Measurements from ENCODE around the gene PUSL1.

The PUSL1 gene

DNA sequence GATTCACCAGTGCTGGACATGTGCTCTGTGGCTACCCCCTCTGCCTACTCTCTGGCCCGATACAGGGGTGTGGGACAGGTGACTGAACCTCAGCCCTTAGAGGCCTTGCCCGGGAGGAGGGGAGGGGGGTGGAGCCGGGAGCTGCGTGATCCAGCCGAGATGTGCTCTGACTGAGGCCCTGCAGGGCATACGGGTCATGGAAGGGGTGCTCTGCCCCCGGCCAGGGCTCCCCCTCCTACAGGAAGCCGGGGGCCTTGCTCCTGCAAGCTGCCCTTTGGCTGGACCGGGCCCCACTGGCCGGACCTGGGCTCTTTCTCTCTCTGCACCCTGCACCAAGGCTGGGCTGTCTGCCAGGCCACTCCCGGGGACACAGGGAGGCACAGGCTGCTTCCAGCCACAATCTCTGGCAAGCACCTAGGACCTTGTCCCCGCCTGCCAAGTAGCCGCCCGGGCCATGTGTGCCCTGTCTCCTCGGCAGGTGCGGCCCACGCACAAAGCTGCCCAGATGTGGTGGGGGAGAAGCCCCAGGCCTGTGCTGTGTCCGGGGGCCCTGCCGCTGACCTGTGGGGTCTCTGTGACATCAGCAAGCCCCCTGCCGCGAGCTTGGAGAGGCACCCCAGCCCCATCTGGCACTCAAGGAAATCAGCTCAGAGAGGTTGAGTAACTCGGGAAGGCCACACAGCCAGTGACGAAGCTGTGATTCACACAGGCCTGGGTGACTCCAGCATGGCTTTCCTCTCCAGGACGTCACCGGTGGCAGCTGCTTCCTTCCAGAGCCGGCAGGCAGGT is 26.7 kb upstream of the PUSL1 start:
- Histone ChIP-seq H3K4me3 (ENCODE audit: low read depth, low read length) (no peak overlapping the region), H3K36me3 (replicated peaks) (no peaks in the 10 kb centered on the region), H3K27me3 (replicated peaks) (no peaks in the 10 kb centered on the region), H3K27ac (no peak overlapping the region)
- TF ChIP-seq, protein P1, sequence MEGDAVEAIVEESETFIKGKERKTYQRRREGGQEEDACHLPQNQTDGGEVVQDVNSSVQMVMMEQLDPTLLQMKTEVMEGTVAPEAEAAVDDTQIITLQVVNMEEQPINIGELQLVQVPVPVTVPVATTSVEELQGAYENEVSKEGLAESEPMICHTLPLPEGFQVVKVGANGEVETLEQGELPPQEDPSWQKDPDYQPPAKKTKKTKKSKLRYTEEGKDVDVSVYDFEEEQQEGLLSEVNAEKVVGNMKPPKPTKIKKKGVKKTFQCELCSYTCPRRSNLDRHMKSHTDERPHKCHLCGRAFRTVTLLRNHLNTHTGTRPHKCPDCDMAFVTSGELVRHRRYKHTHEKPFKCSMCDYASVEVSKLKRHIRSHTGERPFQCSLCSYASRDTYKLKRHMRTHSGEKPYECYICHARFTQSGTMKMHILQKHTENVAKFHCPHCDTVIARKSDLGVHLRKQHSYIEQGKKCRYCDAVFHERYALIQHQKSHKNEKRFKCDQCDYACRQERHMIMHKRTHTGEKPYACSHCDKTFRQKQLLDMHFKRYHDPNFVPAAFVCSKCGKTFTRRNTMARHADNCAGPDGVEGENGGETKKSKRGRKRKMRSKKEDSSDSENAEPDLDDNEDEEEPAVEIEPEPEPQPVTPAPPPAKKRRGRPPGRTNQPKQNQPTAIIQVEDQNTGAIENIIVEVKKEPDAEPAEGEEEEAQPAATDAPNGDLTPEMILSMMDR (IDR thresholded peaks at IDR 0.05; ENCODE audit: low read depth, low read length, missing control alignments) = no peak
- DNase-seq = peak; percentile 57
- in situ Hi-C loops (cut with HindIII; ENCODE audit: low pct_ligation_motif_present, low sequenced_read_pairs) = no loop called here

DNA sequence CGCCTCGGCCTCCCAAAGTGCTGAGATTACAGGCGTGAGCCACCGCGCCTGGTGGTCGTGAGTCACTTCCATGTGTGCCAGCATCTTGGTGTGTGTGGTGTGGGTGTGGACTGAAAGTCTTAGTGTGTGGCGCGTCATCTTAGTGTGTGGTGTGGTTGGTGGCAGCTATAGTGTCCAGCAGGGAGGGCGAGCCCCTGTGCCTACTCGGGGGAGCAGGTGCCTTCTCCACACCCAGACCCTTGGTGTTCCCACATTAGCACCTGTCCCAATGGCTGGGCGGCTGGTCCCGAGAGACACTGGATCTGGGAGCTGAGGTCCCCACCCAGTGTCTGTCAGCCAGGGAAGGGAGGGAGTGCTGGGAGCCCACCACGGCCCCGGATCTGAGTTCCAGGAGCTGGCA is 25.4 kb upstream of the PUSL1 start:
- H3K4me3 ChIP-seq (ENCODE audit: low read depth, low read length) = no peak overlapping the region
- no peaks in the 10 kb centered on the region for H3K27me3 ChIP-seq (replicated peaks)
- TF ChIP-seq, protein P1 (IDR thresholded peaks at IDR 0.05; ENCODE audit: low read depth, low read length, missing control alignments) = no peak
- in situ Hi-C loops (cut with HindIII; ENCODE audit: low pct_ligation_motif_present, low sequenced_read_pairs) = no loop called here
- DNase-seq = peak; percentile 37
- H3K36me3 ChIP-seq (replicated peaks) = no peaks in the 10 kb centered on the region
- no peak overlapping the region for H3K27ac ChIP-seq

- no peaks in the 10 kb centered on the region for H3K36me3 ChIP-seq (replicated peaks)
- in situ Hi-C loops (cut with HindIII; ENCODE audit: low pct_ligation_motif_present, low sequenced_read_pairs) = no loop called here
- DNase-seq = no peak
- H3K27ac ChIP-seq = no peak overlapping the region
- TF ChIP-seq, protein P1 (IDR thresholded peaks at IDR 0.05; ENCODE audit: low read depth, low read length, missing control alignments) = peak; percentile 15
- no peaks in the 10 kb centered on the region for H3K27me3 ChIP-seq (replicated peaks)
- H3K4me3 ChIP-seq (ENCODE audit: low read depth, low read length) = no peak overlapping the region
Observed at GRCh38 chr1:1283821-1284220, 24.6 kb upstream of the PUSL1 start.

GRCh38 chr1:1284221-1285101 is 23.9 kb upstream of the PUSL1 start:
- TF ChIP-seq, protein P1 (IDR thresholded peaks at IDR 0.05; ENCODE audit: low read depth, low read length, missing control alignments) = no peak
- Histone ChIP-seq H3K36me3 (replicated peaks) (no peaks in the 10 kb centered on the region), H3K27ac (no peak overlapping the region), H3K27me3 (replicated peaks) (no peaks in the 10 kb centered on the region), H3K4me3 (ENCODE audit: low read depth, low read length) (no peak overlapping the region)
- in situ Hi-C loops (cut with HindIII; ENCODE audit: low pct_ligation_motif_present, low sequenced_read_pairs) = no loop called here
- DNase-seq = no peak

DNA sequence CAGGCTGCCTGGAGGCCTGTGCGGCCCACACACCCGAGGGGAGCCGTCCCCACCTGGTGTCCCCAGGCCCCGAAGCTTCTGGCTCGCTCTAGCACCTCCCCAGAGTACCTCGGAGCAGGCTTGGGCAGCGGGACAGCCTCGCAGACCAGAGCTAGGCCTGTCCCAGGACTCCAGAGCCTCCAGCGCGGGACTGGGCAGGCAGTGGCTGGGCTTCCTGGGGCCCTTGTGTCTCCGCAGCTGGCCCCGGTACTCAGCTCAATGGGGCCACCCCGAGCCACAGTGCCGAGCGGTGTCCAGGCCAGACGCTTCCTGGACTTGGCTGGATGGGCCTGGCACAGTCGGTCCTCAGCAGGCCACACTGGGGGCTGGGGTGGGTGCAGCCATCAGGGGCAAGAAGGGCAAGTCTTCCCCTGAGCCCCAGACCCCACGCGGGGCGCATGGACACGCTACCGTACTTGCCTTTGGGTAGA is 23.3 kb upstream of the PUSL1 start:
- in situ Hi-C loops (cut with HindIII; ENCODE audit: low pct_ligation_motif_present, low sequenced_read_pairs) = no loop called here
- DNase-seq = no peak
- Histone ChIP-seq H3K27me3 (replicated peaks) (no peaks in the 10 kb centered on the region), H3K27ac (no peak overlapping the region), H3K4me3 (ENCODE audit: low read depth, low read length) (no peak overlapping the region), H3K36me3 (replicated peaks) (no peaks in the 10 kb centered on the region)
- TF ChIP-seq, protein P1 (IDR thresholded peaks at IDR 0.05; ENCODE audit: low read depth, low read length, missing control alignments) = no peak

All from brain microvascular endothelial cell (primary cell).